Neuronal stem cell (in vitro differentiated cells): ENCODE data around the gene SHC2.

Experiments used
- DNase-seq: peaks from one replicate; pipeline ENCODE4 v3.0.0-alpha.2; 2013; ENCODE audit warnings: low spot score
- H2AFZ ChIP-seq: one replicate; pipeline ENCODE4 v1.6.1; 2013; ENCODE audit warnings: mild to moderate bottlenecking, low read length, inconsistent platforms
- H2AK5ac ChIP-seq: 2 replicates; pipeline ENCODE4 v1.6.1; 2013; ENCODE audit warnings: low read depth, mild to moderate bottlenecking, inconsistent platforms, low read length, moderate library complexity, mixed read lengths
- H2BK120ac ChIP-seq: 2 replicates; pipeline ENCODE4 v1.6.1; 2013; ENCODE audit warnings: low read depth, mild to moderate bottlenecking, inconsistent platforms, low read length, moderate library complexity, mixed read lengths
- H2BK12ac ChIP-seq: one replicate; pipeline ENCODE4 v1.6.1; 2013; ENCODE audit warnings: low read length, inconsistent platforms
- H2BK15ac ChIP-seq: 2 replicates; pipeline ENCODE4 v1.6.1; 2013; ENCODE audit warnings: mild to moderate bottlenecking, low read length, inconsistent platforms, mixed read lengths
- H2BK5ac ChIP-seq: one replicate; pipeline ENCODE4 v1.6.1; 2013; ENCODE audit warnings: inconsistent platforms, mild to moderate bottlenecking, low read length, moderate library complexity
- H3K14ac ChIP-seq: one replicate; pipeline ENCODE4 v1.6.1; 2013; ENCODE audit warnings: low read length, inconsistent platforms
- H3K18ac ChIP-seq: 2 replicates; pipeline ENCODE4 v1.6.1; 2013; ENCODE audit warnings: low read length, inconsistent platforms
- H3K23ac ChIP-seq: 2 replicates; pipeline ENCODE4 v1.6.1; 2013; ENCODE audit warnings: low read depth, mild to moderate bottlenecking, mixed read lengths, low read length, inconsistent platforms; ENCODE audit not compliant: poor library complexity
- H3K27ac ChIP-seq: replicated peaks from 3 replicates; pipeline ENCODE4 v1.5.1; 2013; ENCODE audit warnings: low read length, inconsistent platforms
- H3K27me3 ChIP-seq, 3 experiments: 2 replicates each; pipeline ENCODE4 v1.6.1; 2013; ENCODE audit warnings: low read length in 3 of 3, mild to moderate bottlenecking in 2 of 3, inconsistent platforms in 1 of 3, low read depth in 1 of 3, mixed read lengths in 1 of 3, moderate library complexity in 1 of 3; ENCODE audit not compliant: control insufficient read depth in 3 of 3, insufficient read depth in 3 of 3
- H3K36me3 ChIP-seq, 2 donors: replicated peaks in 1 of 2; 2 replicates each; pipeline ENCODE4 v1.6.1; 2013; ENCODE audit warnings: low read length in 2 of 2; ENCODE audit not compliant: control insufficient read depth in 2 of 2, insufficient read depth in 2 of 2
- H3K4ac ChIP-seq: 2 replicates; pipeline ENCODE4 v1.6.1; 2013; ENCODE audit warnings: inconsistent platforms, mild to moderate bottlenecking, low read length, moderate library complexity
- H3K4me1 ChIP-seq, 2 donors: 1 replicate in 1 of 2; 2 replicates in 1 of 2; pipeline ENCODE4 v1.6.1; 2013; ENCODE audit warnings: low read length in 2 of 2, low read depth in 1 of 2; ENCODE audit not compliant: control insufficient read depth in 2 of 2, insufficient read depth in 1 of 2
- H3K4me2 ChIP-seq: one replicate; pipeline ENCODE4 v1.6.1; 2013; ENCODE audit warnings: mild to moderate bottlenecking, low read length, inconsistent platforms; ENCODE audit not compliant: insufficient read depth, poor library complexity, severe bottlenecking
- H3K4me3 ChIP-seq, 2 donors: 2 replicates each; pipeline ENCODE4 v1.5.1; 2013; ENCODE audit warnings: low read length in 2 of 2, mild to moderate bottlenecking in 2 of 2, inconsistent platforms in 1 of 2, moderate library complexity in 1 of 2
- H3K79me1 ChIP-seq: one replicate; pipeline ENCODE4 v1.6.1; 2013; ENCODE audit warnings: low read depth, mild to moderate bottlenecking, inconsistent platforms, low read length, moderate library complexity
- H3K9ac ChIP-seq: one replicate; pipeline ENCODE4 v1.6.1; 2013; ENCODE audit warnings: mild to moderate bottlenecking, low read depth, low read length, inconsistent platforms; ENCODE audit not compliant: poor library complexity
- H3K9me3 ChIP-seq, 2 donors: replicated peaks in 1 of 2; 2 replicates each; pipeline versions ENCODE3 to v1.6.1; 2013; ENCODE audit warnings: low read length in 2 of 2, mild to moderate bottlenecking in 2 of 2, inconsistent platforms in 1 of 2, low read depth in 1 of 2, mixed read lengths in 1 of 2, moderate library complexity in 1 of 2; ENCODE audit not compliant: control insufficient read depth in 2 of 2, insufficient read depth in 1 of 2
- H4K8ac ChIP-seq: one replicate; pipeline ENCODE4 v1.6.1; 2013; ENCODE audit warnings: low read depth, mild to moderate bottlenecking, inconsistent platforms, low read length, moderate library complexity
- H4K91ac ChIP-seq: one replicate; pipeline ENCODE4 v1.6.1; 2013; ENCODE audit warnings: low read length, low read depth, mild to moderate bottlenecking, inconsistent platforms; ENCODE audit not compliant: poor library complexity
- WGBS, 2 donors: extraction: QIAGEN DNeasy Blood & Tissue Kit; methylation state at CpG; one replicate each; pipeline ENCODE4 v1.1.7; 2013; ENCODE audit warnings: missing lambda C conversion rate in 2 of 2, mixed read lengths in 1 of 2; ENCODE audit not compliant: insufficient read length in 2 of 2, insufficient replicate concordance in 1 of 2; ENCODE audit errors: extremely low coverage in 2 of 2; 5-methylcytosine and 5-hydroxymethylcytosine counted together

Gene SHC2

GRCh38 chr19:391207-391557 lies 69.7 kb downstream of the SHC2 start:
- no peak overlapping the region for H2AK5ac ChIP-seq
- no peak for DNase-seq
- no peak overlapping the region for H2BK12ac ChIP-seq
- H2AFZ ChIP-seq = no peak overlapping the region
- H3K4me1 ChIP-seq = peaks cover 0 to 8% of the 10 kb centered on the region in 2 donors
- H2BK120ac ChIP-seq = no peak overlapping the region
- H2BK5ac ChIP-seq = no peak overlapping the region
- peaks cover 4 to 5% of the 10 kb centered on the region in 2 donors for H3K9me3 ChIP-seq
- no peak overlapping the region for H3K9ac ChIP-seq
- H3K27ac ChIP-seq = no peak overlapping the region
- no peak overlapping the region for H3K23ac ChIP-seq
- H3K14ac ChIP-seq = no peak overlapping the region
- H4K91ac ChIP-seq = no peak overlapping the region
- H3K18ac ChIP-seq = no peak overlapping the region
- no peak overlapping the region for H3K4ac ChIP-seq
- H3K36me3 ChIP-seq = no peaks in the 10 kb centered on the region
- no peaks in the 10 kb centered on the region for H3K79me1 ChIP-seq
- no CpG with 5 or more reads among the region's 2 CpGs for WGBS, 2 donors
- H3K27me3 ChIP-seq = peaks cover 0 to 2% (median 0%) of the 10 kb centered on the region in 3 experiments
- H2BK15ac ChIP-seq = no peak overlapping the region
- no peak overlapping the region for H4K8ac ChIP-seq
- H3K4me3 ChIP-seq = no peak overlapping the region
- no peak overlapping the region for H3K4me2 ChIP-seq

- Histone ChIP-seq H2BK120ac (peak overlapping the region; percentile 82), H2BK15ac (peak overlapping the region; percentile 99), H3K18ac (peak overlapping the region; percentile 39), H3K4me1 (peaks cover 0 to 8% of the 10 kb centered on the region in 2 donors), H2AFZ (no peak overlapping the region), H2BK5ac (peak overlapping the region; percentile 77), H3K23ac (peak overlapping the region; percentile 75), H3K27ac (no peak overlapping the region), H3K27me3 (peaks cover 0 to 2% (median 0%) of the 10 kb centered on the region in 3 experiments), H3K9me3 (peaks cover 4 to 5% of the 10 kb centered on the region in 2 donors), H4K8ac (no peak overlapping the region), H2AK5ac (peak overlapping the region; percentile 82), H2BK12ac (peak overlapping the region; percentile 99), H3K4me2 (no peak overlapping the region), H3K79me1 (no peaks in the 10 kb centered on the region), H3K4me3 (no peak overlapping the region), H3K14ac (peak overlapping the region; percentile 84), H3K36me3 (no peaks in the 10 kb centered on the region), H3K9ac (peak overlapping the region; percentile 32), H4K91ac (peak overlapping the region; percentile 95), H3K4ac (no peak overlapping the region)
- no CpG with 5 or more reads among the region's 30 CpGs for WGBS, 2 donors
- DNase-seq = no peak
These were observed 70.2 kb downstream of the SHC2 start for GRCh38 chr19:390386-391206.

GRCh38 chr19:389935-390289 lies 70.9 kb downstream of the SHC2 start:
- Histone ChIP-seq H2AFZ (no peak overlapping the region), H3K27me3 (peaks cover 0 to 2% (median 0%) of the 10 kb centered on the region in 3 experiments), H3K79me1 (no peaks in the 10 kb centered on the region), H2BK15ac (peak overlapping the region; percentile 99), H2BK120ac (peak overlapping the region; percentile 82), H3K14ac (peak overlapping the region; percentile 84), H3K23ac (peak overlapping the region; percentile 75), H3K4me2 (no peak overlapping the region), H3K4ac (no peak overlapping the region), H3K4me3 (no peak overlapping the region), H4K91ac (no peak overlapping the region), H3K4me1 (peaks cover 0 to 8% of the 10 kb centered on the region in 2 donors), H3K18ac (peak overlapping the region; percentile 76), H3K9ac (peak overlapping the region; percentile 15), H3K27ac (no peak overlapping the region), H2AK5ac (peak overlapping the region; percentile 82), H3K36me3 (no peaks in the 10 kb centered on the region), H3K9me3 (peaks cover 4 to 5% of the 10 kb centered on the region in 2 donors), H2BK5ac (peak overlapping the region; percentile 77), H4K8ac (no peak overlapping the region), H2BK12ac (peak overlapping the region; percentile 99)
- no CpG with 5 or more reads among the region's 12 CpGs for WGBS, 2 donors
- no peak for DNase-seq

- no peaks in the 10 kb centered on the region for H3K36me3 ChIP-seq
- H2BK5ac ChIP-seq = peak overlapping the region; percentile 77
- H3K23ac ChIP-seq = no peak overlapping the region
- H4K8ac ChIP-seq = no peak overlapping the region
- peaks cover 4 to 5% of the 10 kb centered on the region in 2 donors for H3K9me3 ChIP-seq
- peak overlapping the region; percentile 82 for H2BK120ac ChIP-seq
- WGBS, 2 donors = no CpG with 5 or more reads among the region's 21 CpGs
- no peak overlapping the region for H2AFZ ChIP-seq
- H3K4ac ChIP-seq = no peak overlapping the region
- H3K79me1 ChIP-seq = no peaks in the 10 kb centered on the region
- H2AK5ac ChIP-seq = peak overlapping the region; percentile 82
- peak overlapping the region; percentile 99 for H2BK15ac ChIP-seq
- H4K91ac ChIP-seq = no peak overlapping the region
- H3K9ac ChIP-seq = no peak overlapping the region
- DNase-seq = no peak
- peak overlapping the region; percentile 95 for H2BK12ac ChIP-seq
- H3K18ac ChIP-seq = peak overlapping the region; percentile 76
- no peak overlapping the region for H3K27ac ChIP-seq
- peaks cover 0 to 10% of the 10 kb centered on the region in 2 donors for H3K4me1 ChIP-seq
- peaks cover 0 to 2% (median 0%) of the 10 kb centered on the region in 3 experiments for H3K27me3 ChIP-seq
- no peak overlapping the region for H3K4me3 ChIP-seq
- no peak overlapping the region for H3K14ac ChIP-seq
- H3K4me2 ChIP-seq = no peak overlapping the region
These were observed 71.4 kb downstream of the SHC2 start for GRCh38 chr19:389255-389934.
